ENCODE results near the gene UTP4. TPM values are rescaled to one million over a fixed set of nuclear protein-coding genes. Genes with fewer than 3 reads are reported as not detected.

Gene UTP4
- total and polyA plus RNA-seq, 2 of the 8 experiments (the other 6 are each of a cell fraction or from before 2014, with no cell fraction given) = 101 to 118 TPM

GRCh38 chr16:69089091-69089910 is 43.1 kb upstream of the UTP4 start (continued):
- TF ChIP-seq CHD7 (IDR thresholded peaks at IDR 0.05; ENCODE audit: insufficient replicate concordance, low read length) = no peak
- peak; percentile 26; the same call in 1 of the 2 replicates for TF ChIP-seq MAX (IDR thresholded peaks at IDR 0.05)
- no peak for TF ChIP-seq BCL11A (IDR thresholded peaks at IDR 0.05; ENCODE audit: low read depth in 2 of 2, low read length in 2 of 2)
- no peak for TF ChIP-seq CHD1 (IDR thresholded peaks at IDR 0.05; ENCODE audit: low read depth, low read length)
- TF ChIP-seq TAF7 (optimal IDR thresholded peaks at IDR 0.05; ENCODE audit: borderline replicate concordance, low read depth, low read length) = no peak
- TF ChIP-seq SIRT6 (IDR thresholded peaks at IDR 0.05; ENCODE audit: low read length) = no peak
- TF ChIP-seq TCF12 (IDR thresholded peaks at IDR 0.05; ENCODE audit: low read depth, low read length) = no peak
- no peak for TF ChIP-seq JUN (IDR thresholded peaks at IDR 0.05; ENCODE audit: low read depth, low read length)
- TF ChIP-seq MAFK (IDR thresholded peaks at IDR 0.05; ENCODE audit: low read depth, low read length) = no peak
- peak in 1 of 2 experiments; percentile 4; a peak in 1 of 4 replicates for TF ChIP-seq RAD21 (IDR thresholded peaks at IDR 0.05 in 1 of 2, conservative IDR thresholded peaks at IDR 0.05 in 1 of 2; ENCODE audit: low read depth in 2 of 2, low read length in 2 of 2)

Data from H1 (cell line).